ENCODE measurements around the gene EXOC1L. TPM values are rescaled to one million over a fixed set of nuclear protein-coding genes. Genes with fewer than 3 reads are reported as not detected.

Gene EXOC1L
- total RNA-seq, 6 experiments from 2014 or later = not detected

DNA sequence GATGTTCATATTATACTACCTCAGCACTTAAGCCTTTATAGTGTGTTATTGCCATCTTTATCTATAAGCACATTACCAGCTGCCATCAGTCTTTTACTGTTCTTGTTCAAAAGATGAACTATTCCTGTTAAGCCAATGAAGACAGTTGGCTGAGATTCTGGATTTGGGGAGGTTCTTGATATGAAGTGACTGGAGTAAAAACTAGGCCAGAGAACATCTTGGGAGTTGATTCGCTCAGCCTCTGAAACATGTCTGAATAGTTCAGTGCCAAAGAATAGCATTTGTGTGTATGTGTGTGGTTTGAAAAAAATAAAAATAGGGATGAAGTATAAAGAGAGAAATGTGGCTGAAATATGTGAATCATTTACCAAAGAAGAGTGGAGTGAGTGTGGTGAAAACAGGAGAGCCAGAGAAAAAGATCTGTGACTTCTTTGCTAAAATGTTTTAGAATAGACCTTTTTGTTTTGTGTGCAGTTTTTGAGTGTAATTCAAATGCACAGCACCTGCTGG, 49.0 kb downstream of the EXOC1L start:
- no peak for DNase-seq
- peaks cover 40% of the 10 kb centered on the region for H3K4me1 Mint-ChIP-seq (ENCODE audit: low read depth)

DNA sequence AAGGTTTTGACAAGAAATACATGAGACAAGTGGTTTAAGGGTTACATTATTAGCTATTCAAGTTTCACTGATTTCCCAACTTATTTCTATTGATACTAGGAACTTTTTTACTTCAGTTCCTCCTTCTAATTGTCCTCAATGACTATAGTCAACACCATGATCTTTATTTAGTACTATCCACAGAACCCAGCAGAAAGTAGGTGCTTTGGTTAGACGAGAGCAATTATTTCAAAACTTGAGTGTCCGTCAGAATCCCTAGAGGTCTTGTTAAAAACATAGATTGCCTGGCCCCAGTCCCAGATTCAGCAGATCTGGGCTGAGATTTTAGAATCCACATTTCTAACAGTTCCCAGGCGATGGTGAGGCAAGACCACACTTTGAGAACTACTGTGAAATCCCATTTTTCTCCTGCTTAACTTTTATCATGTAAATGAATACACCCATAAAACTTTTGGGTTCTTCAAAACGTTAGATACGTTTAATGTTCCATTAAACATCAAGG, 51.8 kb downstream of the EXOC1L start:
- Mint-ChIP-seq H3K9me3 (no peaks in the 10 kb centered on the region), H3K4me3 (no peak overlapping the region), H3K27me3 (ENCODE audit: insufficient read depth) (no peaks in the 10 kb centered on the region), H3K36me3 (ENCODE audit: low read depth) (peaks cover 17% of the 10 kb centered on the region; the same call in 1 of the 2 replicates), H3K4me1 (ENCODE audit: low read depth) (peaks cover 21% of the 10 kb centered on the region), H3K27ac (no peak overlapping the region)
- TF ChIP-seq, protein P1, sequence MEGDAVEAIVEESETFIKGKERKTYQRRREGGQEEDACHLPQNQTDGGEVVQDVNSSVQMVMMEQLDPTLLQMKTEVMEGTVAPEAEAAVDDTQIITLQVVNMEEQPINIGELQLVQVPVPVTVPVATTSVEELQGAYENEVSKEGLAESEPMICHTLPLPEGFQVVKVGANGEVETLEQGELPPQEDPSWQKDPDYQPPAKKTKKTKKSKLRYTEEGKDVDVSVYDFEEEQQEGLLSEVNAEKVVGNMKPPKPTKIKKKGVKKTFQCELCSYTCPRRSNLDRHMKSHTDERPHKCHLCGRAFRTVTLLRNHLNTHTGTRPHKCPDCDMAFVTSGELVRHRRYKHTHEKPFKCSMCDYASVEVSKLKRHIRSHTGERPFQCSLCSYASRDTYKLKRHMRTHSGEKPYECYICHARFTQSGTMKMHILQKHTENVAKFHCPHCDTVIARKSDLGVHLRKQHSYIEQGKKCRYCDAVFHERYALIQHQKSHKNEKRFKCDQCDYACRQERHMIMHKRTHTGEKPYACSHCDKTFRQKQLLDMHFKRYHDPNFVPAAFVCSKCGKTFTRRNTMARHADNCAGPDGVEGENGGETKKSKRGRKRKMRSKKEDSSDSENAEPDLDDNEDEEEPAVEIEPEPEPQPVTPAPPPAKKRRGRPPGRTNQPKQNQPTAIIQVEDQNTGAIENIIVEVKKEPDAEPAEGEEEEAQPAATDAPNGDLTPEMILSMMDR (IDR thresholded peaks at IDR 0.05) = no peak
- DNase-seq = no peak

More for the DNA sequence above, 49.0 kb downstream of the EXOC1L start:
- Mint-ChIP-seq H3K9me3 (no peaks in the 10 kb centered on the region), H3K27ac (no peak overlapping the region; the same call in 1 of the 2 replicates), H3K36me3 (ENCODE audit: low read depth) (peaks cover 17% of the 10 kb centered on the region; the same call in 1 of the 2 replicates), H3K27me3 (ENCODE audit: insufficient read depth) (no peaks in the 10 kb centered on the region), H3K4me3 (no peak overlapping the region)
- TF ChIP-seq, protein P1 (IDR thresholded peaks at IDR 0.05) = no peak

DNA sequence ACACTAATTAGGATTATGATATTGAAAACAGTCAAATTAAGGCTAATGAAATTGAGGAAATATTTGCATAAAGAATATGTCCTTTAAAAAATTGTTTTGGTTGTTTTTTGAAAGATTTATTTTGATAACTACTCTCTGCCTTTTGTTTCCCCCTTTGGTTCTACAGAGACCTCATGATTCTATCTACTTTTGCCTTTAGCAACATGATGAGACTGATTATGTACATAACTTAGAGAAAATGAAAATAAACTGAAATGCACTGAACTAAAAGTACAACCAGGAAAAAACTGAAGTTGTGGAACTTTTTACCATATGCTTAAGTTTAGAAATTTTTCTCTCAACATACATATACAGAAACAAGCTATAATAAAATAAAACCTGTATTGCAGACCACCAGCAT, 55.2 kb downstream of the EXOC1L start:
- Mint-ChIP-seq H3K27me3 (ENCODE audit: insufficient read depth) (no peaks in the 10 kb centered on the region), H3K4me3 (no peak overlapping the region), H3K27ac (no peak overlapping the region), H3K36me3 (ENCODE audit: low read depth) (peaks cover 18% of the 10 kb centered on the region), H3K9me3 (no peaks in the 10 kb centered on the region), H3K4me1 (ENCODE audit: low read depth) (no peaks in the 10 kb centered on the region)
- TF ChIP-seq, protein P1 (IDR thresholded peaks at IDR 0.05) = no peak
- no peak for DNase-seq

DNA sequence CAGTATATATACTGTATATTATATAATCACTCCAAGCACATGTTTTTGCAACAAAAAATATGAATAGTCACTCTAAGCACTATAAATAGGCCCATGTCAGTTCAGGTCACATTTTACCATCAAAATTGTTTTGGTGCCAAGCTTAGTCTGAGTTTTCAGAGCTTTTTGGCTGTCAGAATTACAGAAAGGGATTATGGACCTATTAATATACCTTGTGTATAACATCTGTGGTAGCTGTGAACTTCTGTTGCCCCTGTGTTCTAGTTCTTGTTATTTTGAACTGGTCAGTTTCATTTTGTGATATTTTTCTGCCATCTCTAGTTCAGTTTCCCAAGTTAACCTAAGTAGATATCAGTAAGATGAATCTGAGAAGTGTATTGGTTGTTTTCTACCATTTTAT, 56.8 kb downstream of the EXOC1L start:
- no peak for DNase-seq
- H3K27me3 Mint-ChIP-seq (ENCODE audit: insufficient read depth) = no peaks in the 10 kb centered on the region
- no peaks in the 10 kb centered on the region for H3K9me3 Mint-ChIP-seq
- H3K4me3 Mint-ChIP-seq = no peak overlapping the region
- H3K27ac Mint-ChIP-seq = no peak overlapping the region; the same call in 1 of the 2 replicates
- H3K36me3 Mint-ChIP-seq (ENCODE audit: low read depth) = peaks cover 23% of the 10 kb centered on the region
- H3K4me1 Mint-ChIP-seq (ENCODE audit: low read depth) = no peaks in the 10 kb centered on the region
- TF ChIP-seq, protein P1 (IDR thresholded peaks at IDR 0.05) = no peak

DNA sequence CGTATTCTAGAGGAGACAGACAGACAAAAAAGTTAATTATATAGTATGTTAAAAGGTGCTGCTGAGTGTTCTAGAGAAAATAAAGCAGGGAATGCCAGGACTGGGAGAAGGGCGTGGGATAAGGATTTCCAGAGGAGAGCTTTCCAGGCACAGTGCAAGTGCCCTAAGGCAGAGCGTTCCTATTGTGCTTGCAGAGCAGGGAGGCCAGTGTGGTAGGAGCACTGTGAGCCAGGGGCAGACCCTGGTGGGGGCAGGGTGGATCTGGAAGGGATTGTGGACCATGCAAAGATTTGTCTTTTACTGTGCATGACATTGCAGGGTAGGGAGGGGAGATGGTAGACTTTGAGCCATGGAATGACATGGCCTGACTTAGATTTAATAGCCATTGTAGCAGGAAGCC, 59.6 kb downstream of the EXOC1L start:
- no peaks in the 10 kb centered on the region for H3K9me3 Mint-ChIP-seq
- H3K36me3 Mint-ChIP-seq (ENCODE audit: low read depth) = peaks cover 26% of the 10 kb centered on the region
- H3K4me3 Mint-ChIP-seq = no peak overlapping the region
- no peaks in the 10 kb centered on the region for H3K4me1 Mint-ChIP-seq (ENCODE audit: low read depth)
- TF ChIP-seq, protein P1 (IDR thresholded peaks at IDR 0.05) = no peak
- no peak overlapping the region for H3K27ac Mint-ChIP-seq
- no peaks in the 10 kb centered on the region for H3K27me3 Mint-ChIP-seq (ENCODE audit: insufficient read depth)
- no peak for DNase-seq
